H1 (cell line): ENCODE measurements around the gene FOSL1. TPM values are rescaled to one million over a fixed set of nuclear protein-coding genes. Genes with fewer than 3 reads are reported as not detected.

ENCODE experiments used
- HDAC2 ChIP-seq, 2 experiments: fragments of 300-600 bp in 1 of 2; sonication (generic) in 1 of 2; IDR thresholded peaks; 2 replicates each; pipeline ENCODE4 v1.6.1; 2011 to 2012; ENCODE audit warnings: low read depth in 2 of 2, low read length in 2 of 2, mild to moderate bottlenecking in 2 of 2, moderate library complexity in 2 of 2, borderline replicate concordance in 1 of 2, inconsistent platforms in 1 of 2
- HDAC6 ChIP-seq: IDR thresholded peaks from one replicate; pipeline ENCODE4 v1.7.1; 2012; ENCODE audit warnings: low read depth, mild to moderate bottlenecking, inconsistent platforms, low read length, moderate library complexity
- MAFK ChIP-seq: IDR thresholded peaks from 2 replicates; pipeline ENCODE4 v1.6.1; 2012; ENCODE audit warnings: low read depth, mild to moderate bottlenecking, improper control_type of control experiment, low read length
- polyA plus RNA-seq, 7 experiments: library from polyadenylated mRNA; depleted of rRNA in 3 of 7; stranded (reverse) in 5 of 7; unstranded in 2 of 7; fragments of >200 nt in 5 of 7; fragments of 200-250 nt in 2 of 7; gene quantifications; 1 replicate in 5 of 7; 2 replicates in 1 of 7; 4 replicates in 1 of 7; pipeline versions ENCODE4 v1.2.1 to v1.2.3, GENCODE V29; 2011 to 2013; ENCODE audit warnings: missing spikeins in 2 of 7, mixed read lengths in 2 of 7
- total RNA-seq: library from RNA; stranded (reverse); fragmentation: NEBNext Ultra II Directional; extraction: Animal tissue kit (Norgen Biotek cat#: 25700); gene quantifications from 2 replicates; pipeline ENCODE4 v1.2.1, GENCODE V29; 2021
- TF ChIP-seq, protein P1 (sequence below): fragments of 300-600 bp; sonication (generic); IDR thresholded peaks from 2 replicates; pipeline ENCODE4 v1.7.1; 2012; ENCODE audit warnings: low read length, moderate library complexity, mild to moderate bottlenecking, inconsistent platforms; ENCODE audit not compliant: insufficient replicate concordance
- TF ChIP-seq, protein P2 (sequence below): IDR thresholded peaks from 2 replicates; pipeline ENCODE4 v1.6.1; 2012; ENCODE audit warnings: low read length, inconsistent platforms
- TF ChIP-seq, protein P3 (sequence below): IDR thresholded peaks from 2 replicates; pipeline ENCODE4 v1.6.1; 2012; ENCODE audit warnings: inconsistent platforms
- TF ChIP-seq, protein P4 (sequence below): IDR thresholded peaks from 2 replicates; pipeline ENCODE4 v1.6.1; 2012; ENCODE audit warnings: inconsistent platforms

FOSL1 gene
- total and polyA plus RNA-seq, 2 of the 8 experiments (the other 6 are each of a cell fraction or from before 2014, with no cell fraction given), result 6.3 to 7.2 TPM

DNA sequence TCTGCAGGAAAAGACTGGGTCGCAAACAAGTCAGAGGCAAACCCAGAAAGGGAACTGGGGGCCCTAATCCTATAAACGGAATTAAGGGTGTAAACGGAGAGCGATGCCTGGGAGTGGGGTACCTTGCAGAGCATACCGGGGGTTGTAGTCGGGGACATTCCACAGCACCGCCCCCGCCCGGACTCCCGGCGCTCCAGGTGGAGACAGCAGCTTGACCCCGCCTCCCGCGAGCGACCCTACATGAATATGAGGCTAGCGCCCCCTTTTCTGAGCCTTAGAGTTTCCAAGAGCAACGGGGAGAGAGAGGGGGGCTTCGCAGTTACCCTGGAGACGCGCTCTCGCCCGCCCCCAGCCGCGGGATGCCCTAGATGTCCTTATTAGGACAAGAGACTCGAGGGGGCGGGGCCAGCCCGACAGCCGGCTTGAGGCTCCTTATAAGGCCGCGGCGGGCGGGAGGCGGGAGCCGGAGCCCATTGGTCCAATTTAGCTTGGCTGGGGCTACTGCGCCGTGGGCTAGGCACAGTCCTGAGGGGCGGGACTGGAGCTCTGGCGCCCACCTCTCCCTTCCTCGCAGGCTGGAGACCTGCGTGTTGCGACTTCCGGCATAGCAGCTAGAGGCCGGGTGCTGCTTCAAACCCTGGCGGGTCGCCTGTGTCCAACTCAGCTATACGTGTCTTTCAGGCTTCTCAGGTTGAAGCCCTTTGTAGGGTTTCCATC, 40.9 kb downstream of the FOSL1 start (continued):
- TF ChIP-seq, protein P1, sequence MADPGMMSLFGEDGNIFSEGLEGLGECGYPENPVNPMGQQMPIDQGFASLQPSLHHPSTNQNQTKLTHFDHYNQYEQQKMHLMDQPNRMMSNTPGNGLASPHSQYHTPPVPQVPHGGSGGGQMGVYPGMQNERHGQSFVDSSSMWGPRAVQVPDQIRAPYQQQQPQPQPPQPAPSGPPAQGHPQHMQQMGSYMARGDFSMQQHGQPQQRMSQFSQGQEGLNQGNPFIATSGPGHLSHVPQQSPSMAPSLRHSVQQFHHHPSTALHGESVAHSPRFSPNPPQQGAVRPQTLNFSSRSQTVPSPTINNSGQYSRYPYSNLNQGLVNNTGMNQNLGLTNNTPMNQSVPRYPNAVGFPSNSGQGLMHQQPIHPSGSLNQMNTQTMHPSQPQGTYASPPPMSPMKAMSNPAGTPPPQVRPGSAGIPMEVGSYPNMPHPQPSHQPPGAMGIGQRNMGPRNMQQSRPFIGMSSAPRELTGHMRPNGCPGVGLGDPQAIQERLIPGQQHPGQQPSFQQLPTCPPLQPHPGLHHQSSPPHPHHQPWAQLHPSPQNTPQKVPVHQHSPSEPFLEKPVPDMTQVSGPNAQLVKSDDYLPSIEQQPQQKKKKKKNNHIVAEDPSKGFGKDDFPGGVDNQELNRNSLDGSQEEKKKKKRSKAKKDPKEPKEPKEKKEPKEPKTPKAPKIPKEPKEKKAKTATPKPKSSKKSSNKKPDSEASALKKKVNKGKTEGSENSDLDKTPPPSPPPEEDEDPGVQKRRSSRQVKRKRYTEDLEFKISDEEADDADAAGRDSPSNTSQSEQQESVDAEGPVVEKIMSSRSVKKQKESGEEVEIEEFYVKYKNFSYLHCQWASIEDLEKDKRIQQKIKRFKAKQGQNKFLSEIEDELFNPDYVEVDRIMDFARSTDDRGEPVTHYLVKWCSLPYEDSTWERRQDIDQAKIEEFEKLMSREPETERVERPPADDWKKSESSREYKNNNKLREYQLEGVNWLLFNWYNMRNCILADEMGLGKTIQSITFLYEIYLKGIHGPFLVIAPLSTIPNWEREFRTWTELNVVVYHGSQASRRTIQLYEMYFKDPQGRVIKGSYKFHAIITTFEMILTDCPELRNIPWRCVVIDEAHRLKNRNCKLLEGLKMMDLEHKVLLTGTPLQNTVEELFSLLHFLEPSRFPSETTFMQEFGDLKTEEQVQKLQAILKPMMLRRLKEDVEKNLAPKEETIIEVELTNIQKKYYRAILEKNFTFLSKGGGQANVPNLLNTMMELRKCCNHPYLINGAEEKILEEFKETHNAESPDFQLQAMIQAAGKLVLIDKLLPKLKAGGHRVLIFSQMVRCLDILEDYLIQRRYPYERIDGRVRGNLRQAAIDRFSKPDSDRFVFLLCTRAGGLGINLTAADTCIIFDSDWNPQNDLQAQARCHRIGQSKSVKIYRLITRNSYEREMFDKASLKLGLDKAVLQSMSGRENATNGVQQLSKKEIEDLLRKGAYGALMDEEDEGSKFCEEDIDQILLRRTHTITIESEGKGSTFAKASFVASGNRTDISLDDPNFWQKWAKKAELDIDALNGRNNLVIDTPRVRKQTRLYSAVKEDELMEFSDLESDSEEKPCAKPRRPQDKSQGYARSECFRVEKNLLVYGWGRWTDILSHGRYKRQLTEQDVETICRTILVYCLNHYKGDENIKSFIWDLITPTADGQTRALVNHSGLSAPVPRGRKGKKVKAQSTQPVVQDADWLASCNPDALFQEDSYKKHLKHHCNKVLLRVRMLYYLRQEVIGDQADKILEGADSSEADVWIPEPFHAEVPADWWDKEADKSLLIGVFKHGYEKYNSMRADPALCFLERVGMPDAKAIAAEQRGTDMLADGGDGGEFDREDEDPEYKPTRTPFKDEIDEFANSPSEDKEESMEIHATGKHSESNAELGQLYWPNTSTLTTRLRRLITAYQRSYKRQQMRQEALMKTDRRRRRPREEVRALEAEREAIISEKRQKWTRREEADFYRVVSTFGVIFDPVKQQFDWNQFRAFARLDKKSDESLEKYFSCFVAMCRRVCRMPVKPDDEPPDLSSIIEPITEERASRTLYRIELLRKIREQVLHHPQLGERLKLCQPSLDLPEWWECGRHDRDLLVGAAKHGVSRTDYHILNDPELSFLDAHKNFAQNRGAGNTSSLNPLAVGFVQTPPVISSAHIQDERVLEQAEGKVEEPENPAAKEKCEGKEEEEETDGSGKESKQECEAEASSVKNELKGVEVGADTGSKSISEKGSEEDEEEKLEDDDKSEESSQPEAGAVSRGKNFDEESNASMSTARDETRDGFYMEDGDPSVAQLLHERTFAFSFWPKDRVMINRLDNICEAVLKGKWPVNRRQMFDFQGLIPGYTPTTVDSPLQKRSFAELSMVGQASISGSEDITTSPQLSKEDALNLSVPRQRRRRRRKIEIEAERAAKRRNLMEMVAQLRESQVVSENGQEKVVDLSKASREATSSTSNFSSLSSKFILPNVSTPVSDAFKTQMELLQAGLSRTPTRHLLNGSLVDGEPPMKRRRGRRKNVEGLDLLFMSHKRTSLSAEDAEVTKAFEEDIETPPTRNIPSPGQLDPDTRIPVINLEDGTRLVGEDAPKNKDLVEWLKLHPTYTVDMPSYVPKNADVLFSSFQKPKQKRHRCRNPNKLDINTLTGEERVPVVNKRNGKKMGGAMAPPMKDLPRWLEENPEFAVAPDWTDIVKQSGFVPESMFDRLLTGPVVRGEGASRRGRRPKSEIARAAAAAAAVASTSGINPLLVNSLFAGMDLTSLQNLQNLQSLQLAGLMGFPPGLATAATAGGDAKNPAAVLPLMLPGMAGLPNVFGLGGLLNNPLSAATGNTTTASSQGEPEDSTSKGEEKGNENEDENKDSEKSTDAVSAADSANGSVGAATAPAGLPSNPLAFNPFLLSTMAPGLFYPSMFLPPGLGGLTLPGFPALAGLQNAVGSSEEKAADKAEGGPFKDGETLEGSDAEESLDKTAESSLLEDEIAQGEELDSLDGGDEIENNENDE, result no peak
- TF ChIP-seq MAFK (no peak), HDAC6 (no peak), HDAC2 (IDR thresholded peaks at IDR 0.05; ENCODE audit: borderline replicate concordance in 1 of 2, low read depth in 2 of 2, low read length in 2 of 2) (peak in 1 of 2 experiments; percentile 0; a peak in 1 of 4 replicates)
- TF ChIP-seq, protein P2, sequence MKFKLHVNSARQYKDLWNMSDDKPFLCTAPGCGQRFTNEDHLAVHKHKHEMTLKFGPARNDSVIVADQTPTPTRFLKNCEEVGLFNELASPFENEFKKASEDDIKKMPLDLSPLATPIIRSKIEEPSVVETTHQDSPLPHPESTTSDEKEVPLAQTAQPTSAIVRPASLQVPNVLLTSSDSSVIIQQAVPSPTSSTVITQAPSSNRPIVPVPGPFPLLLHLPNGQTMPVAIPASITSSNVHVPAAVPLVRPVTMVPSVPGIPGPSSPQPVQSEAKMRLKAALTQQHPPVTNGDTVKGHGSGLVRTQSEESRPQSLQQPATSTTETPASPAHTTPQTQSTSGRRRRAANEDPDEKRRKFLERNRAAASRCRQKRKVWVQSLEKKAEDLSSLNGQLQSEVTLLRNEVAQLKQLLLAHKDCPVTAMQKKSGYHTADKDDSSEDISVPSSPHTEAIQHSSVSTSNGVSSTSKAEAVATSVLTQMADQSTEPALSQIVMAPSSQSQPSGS, result no peak
- TF ChIP-seq, protein P3, sequence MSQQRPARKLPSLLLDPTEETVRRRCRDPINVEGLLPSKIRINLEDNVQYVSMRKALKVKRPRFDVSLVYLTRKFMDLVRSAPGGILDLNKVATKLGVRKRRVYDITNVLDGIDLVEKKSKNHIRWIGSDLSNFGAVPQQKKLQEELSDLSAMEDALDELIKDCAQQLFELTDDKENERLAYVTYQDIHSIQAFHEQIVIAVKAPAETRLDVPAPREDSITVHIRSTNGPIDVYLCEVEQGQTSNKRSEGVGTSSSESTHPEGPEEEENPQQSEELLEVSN, result no peak; the same call in 1 of the 2 replicates
- TF ChIP-seq, protein P4, sequence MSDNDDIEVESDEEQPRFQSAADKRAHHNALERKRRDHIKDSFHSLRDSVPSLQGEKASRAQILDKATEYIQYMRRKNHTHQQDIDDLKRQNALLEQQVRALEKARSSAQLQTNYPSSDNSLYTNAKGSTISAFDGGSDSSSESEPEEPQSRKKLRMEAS, result no peak
